Measurements from ENCODE around the gene POFUT2. TPM values are rescaled to one million over a fixed set of nuclear protein-coding genes. Genes with fewer than 3 reads are reported as not detected.

POFUT2 gene
- polyA plus RNA-seq, 2 of the 4 experiments (the other 2 are of a cell fraction): 10.7 to 16.6 TPM

GRCh38 chr21:45331531-45332147, 43.9 kb upstream of the POFUT2 start:
- 71% methylated on average over 8 of the region's 17 CpGs for WGBS (ENCODE audit: missing lambda C conversion rate)
- peak overlapping the region; percentile 31 for H3K4me2 ChIP-seq
- TF ChIP-seq, protein P1, sequence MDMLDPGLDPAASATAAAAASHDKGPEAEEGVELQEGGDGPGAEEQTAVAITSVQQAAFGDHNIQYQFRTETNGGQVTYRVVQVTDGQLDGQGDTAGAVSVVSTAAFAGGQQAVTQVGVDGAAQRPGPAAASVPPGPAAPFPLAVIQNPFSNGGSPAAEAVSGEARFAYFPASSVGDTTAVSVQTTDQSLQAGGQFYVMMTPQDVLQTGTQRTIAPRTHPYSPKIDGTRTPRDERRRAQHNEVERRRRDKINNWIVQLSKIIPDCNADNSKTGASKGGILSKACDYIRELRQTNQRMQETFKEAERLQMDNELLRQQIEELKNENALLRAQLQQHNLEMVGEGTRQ (IDR thresholded peaks at IDR 0.05): no peak
- no peak for TF ChIP-seq KDM1A (IDR thresholded peaks at IDR 0.05; ENCODE audit: low read depth)
- TF ChIP-seq ELK1 (IDR thresholded peaks at IDR 0.05; ENCODE audit: low read depth, low read length): no peak
- no peak for TF ChIP-seq BHLHE40 (IDR thresholded peaks at IDR 0.05; ENCODE audit: low read depth, low read length)
- TF ChIP-seq JUNB (IDR thresholded peaks at IDR 0.05): no peak
- no peak for TF ChIP-seq HOXA7 (CRISPR knock-in tag; IDR thresholded peaks at IDR 0.05)
- TF ChIP-seq, protein P2, sequence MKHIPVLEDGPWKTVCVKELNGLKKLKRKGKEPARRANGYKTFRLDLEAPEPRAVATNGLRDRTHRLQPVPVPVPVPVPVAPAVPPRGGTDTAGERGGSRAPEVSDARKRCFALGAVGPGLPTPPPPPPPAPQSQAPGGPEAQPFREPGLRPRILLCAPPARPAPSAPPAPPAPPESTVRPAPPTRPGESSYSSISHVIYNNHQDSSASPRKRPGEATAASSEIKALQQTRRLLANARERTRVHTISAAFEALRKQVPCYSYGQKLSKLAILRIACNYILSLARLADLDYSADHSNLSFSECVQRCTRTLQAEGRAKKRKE (CRISPR knock-in tag; IDR thresholded peaks at IDR 0.05; ENCODE audit: low read depth): no peak
- TF ChIP-seq JUN (IDR thresholded peaks at IDR 0.05): no peak
- TF ChIP-seq RFX5 (IDR thresholded peaks at IDR 0.05): no peak
- no peak for TF ChIP-seq RCOR1 (IDR thresholded peaks at IDR 0.05; ENCODE audit: low read depth, low read length)
- peak overlapping the region; percentile 97 to 100 for H3K27ac ChIP-seq
- ChIA-PET CTCF (no interaction called here), POLR2A (no interaction called here)
- H3K4me3 ChIP-seq: no peak overlapping the region
- no peaks in the 10 kb centered on the region for H3K9me3 ChIP-seq
- peaks cover 76% of the 10 kb centered on the region for H3K4me1 ChIP-seq
- ATAC-seq (no peak), FAIRE-seq (no peak), DNase-seq (ENCODE audit: low read depth in 1 of 2, low spot score in 1 of 2) (no peak)

- Histone ChIP-seq H3K27ac (peak overlapping the region; percentile 97 to 100), H3K4me1 (peaks cover 77% of the 10 kb centered on the region), H3K4me2 (peak overlapping the region; percentile 79), H3K4me3 (no peak overlapping the region), H3K9me3 (no peaks in the 10 kb centered on the region)
- ChIA-PET POLR2A (no interaction called here), CTCF (interaction anchor here (1.2 kb wide), 2 partner anchors 9 to 38 kb away, joined by 3 to 6 read pairs; no protein-coding TSS in a partner anchor)
- DNase-seq (ENCODE audit: low read depth in 1 of 2, low spot score in 1 of 2): no peak
- TF ChIP-seq FOSL2 (IDR thresholded peaks at IDR 0.05): no peak
- no peak for TF ChIP-seq FOSL2 (CRISPR knock-in tag; IDR thresholded peaks at IDR 0.05)
- no peak for TF ChIP-seq EP300 (IDR thresholded peaks at IDR 0.05)
- no peak for TF ChIP-seq JUN (IDR thresholded peaks at IDR 0.05)
- TF ChIP-seq, protein P3, sequence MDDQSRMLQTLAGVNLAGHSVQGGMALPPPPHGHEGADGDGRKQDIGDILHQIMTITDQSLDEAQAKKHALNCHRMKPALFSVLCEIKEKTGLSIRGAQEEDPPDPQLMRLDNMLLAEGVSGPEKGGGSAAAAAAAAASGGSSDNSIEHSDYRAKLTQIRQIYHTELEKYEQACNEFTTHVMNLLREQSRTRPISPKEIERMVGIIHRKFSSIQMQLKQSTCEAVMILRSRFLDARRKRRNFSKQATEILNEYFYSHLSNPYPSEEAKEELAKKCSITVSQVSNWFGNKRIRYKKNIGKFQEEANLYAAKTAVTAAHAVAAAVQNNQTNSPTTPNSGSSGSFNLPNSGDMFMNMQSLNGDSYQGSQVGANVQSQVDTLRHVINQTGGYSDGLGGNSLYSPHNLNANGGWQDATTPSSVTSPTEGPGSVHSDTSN (IDR thresholded peaks at IDR 0.05): no peak
- no peak for TF ChIP-seq CEBPB (IDR thresholded peaks at IDR 0.05)
- no peak for TF ChIP-seq FOSB (CRISPR knock-in tag; IDR thresholded peaks at IDR 0.05)
- no peak for TF ChIP-seq POLR2AphosphoS2 (conservative IDR thresholded peaks at IDR 0.05; ENCODE audit: low read length)
- no peak for TF ChIP-seq MAZ (IDR thresholded peaks at IDR 0.05; ENCODE audit: borderline replicate concordance, low read depth, low read length)
- no peak for TF ChIP-seq ZSCAN20 (CRISPR knock-in tag; IDR thresholded peaks at IDR 0.05)
- no peak for TF ChIP-seq NFE2L2 (conservative IDR thresholded peaks at IDR 0.05; ENCODE audit: low read length)
- no peak for TF ChIP-seq NR3C1 (IDR thresholded peaks at IDR 0.05)
- no peak for TF ChIP-seq GATA3 (IDR thresholded peaks at IDR 0.05; ENCODE audit: borderline replicate concordance)
- no peak for TF ChIP-seq BHLHE40 (IDR thresholded peaks at IDR 0.05; ENCODE audit: low read depth, low read length)
- TF ChIP-seq HDAC2 (IDR thresholded peaks at IDR 0.05): no peak
- TF ChIP-seq ELK1 (IDR thresholded peaks at IDR 0.05; ENCODE audit: low read depth, low read length): no peak
- no peak for TF ChIP-seq HOXA7 (CRISPR knock-in tag; IDR thresholded peaks at IDR 0.05)
- TF ChIP-seq POLR2A (IDR thresholded peaks at IDR 0.05; ENCODE audit: low read length): no peak
- TF ChIP-seq, protein P4, sequence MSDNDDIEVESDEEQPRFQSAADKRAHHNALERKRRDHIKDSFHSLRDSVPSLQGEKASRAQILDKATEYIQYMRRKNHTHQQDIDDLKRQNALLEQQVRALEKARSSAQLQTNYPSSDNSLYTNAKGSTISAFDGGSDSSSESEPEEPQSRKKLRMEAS (IDR thresholded peaks at IDR 0.05): no peak
- no peak for TF ChIP-seq SMC3 (IDR thresholded peaks at IDR 0.05)
- no peak for ATAC-seq
- FAIRE-seq: no peak
- 90% methylated on average over 15 of the region's 18 CpGs for WGBS (ENCODE audit: missing lambda C conversion rate)
Measured at GRCh38 chr21:45330851-45331261, 43.2 kb upstream of the POFUT2 start.
